Fibroblast of mammary gland (primary cell): Measurements from ENCODE around the gene DNASE1L3.
A peak's percentile ranks its signal among the peaks of the same experiment; 100 is the strongest.
"Not testable (repeated sequence)": the region's sequence is repeated elsewhere in the genome, so short reads cannot be mapped to it uniquely, and the experiment has no call there.

Experiments used
- DNase-seq: peaks from one replicate; pipeline ENCODE4 v3.0.0-alpha.2; 2010; ENCODE audit warnings: low read depth
- H3K4me3 ChIP-seq: 2 replicates; pipeline ENCODE4 v1.5.1; 2011; ENCODE audit warnings: low read depth, mild to moderate bottlenecking, low read length, moderate library complexity; ENCODE audit not compliant: control insufficient read depth
- CTCF ChIP-seq: conservative IDR thresholded peaks from 2 replicates; pipeline ENCODE4 v1.5.1; 2011; ENCODE audit warnings: low read depth, low read length, inconsistent platforms; ENCODE audit not compliant: control insufficient read depth, insufficient read depth

The DNASE1L3 gene

GRCh38 chr3:58235970-58236369 lies 25.2 kb upstream of the DNASE1L3 start:
- no peak overlapping the region for H3K4me3 ChIP-seq
- no peak for TF ChIP-seq CTCF
- no peak for DNase-seq

GRCh38 chr3:58234516-58234931 lies 23.8 kb upstream of the DNASE1L3 start:
- peak; percentile 56 for DNase-seq
- TF ChIP-seq CTCF = no peak

GRCh38 chr3:58231666-58232065 lies 20.9 kb upstream of the DNASE1L3 start:
- H3K4me3 ChIP-seq = no peak overlapping the region
- DNase-seq = no peak
- TF ChIP-seq CTCF = no peak

More at GRCh38 chr3:58234516-58234931, 23.8 kb upstream of the DNASE1L3 start:
- no peak overlapping the region for H3K4me3 ChIP-seq

- no peak for DNase-seq
- no peak for TF ChIP-seq CTCF
- no peak overlapping the region for H3K4me3 ChIP-seq
These were observed 20.2 kb upstream of the DNASE1L3 start for GRCh38 chr3:58230876-58231552.

DNA sequence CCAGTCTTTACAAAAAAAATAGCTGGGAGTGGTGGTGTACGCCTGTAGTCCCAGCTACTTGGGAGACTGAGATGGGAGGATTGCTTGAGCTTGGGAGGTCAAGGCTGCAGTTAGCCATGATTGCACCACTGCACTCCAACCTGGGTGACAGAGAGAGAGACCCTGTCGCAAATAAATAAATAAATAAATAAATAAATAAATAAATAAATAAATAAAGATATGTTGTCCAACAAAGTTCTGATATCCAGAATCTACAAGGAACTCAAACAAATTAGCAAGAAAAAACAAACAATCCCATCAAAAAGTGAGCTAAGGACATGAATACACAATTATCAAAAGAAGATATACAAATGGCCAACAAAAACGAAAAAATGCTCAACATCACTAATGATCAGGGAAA lies 17.2 kb upstream of the DNASE1L3 start:
- H3K4me3 ChIP-seq, DNase-seq: not testable (repeated sequence)

- TF ChIP-seq CTCF = no peak
- no peak for DNase-seq
- H3K4me3 ChIP-seq = no peak overlapping the region
These were observed 13.1 kb upstream of the DNASE1L3 start for GRCh38 chr3:58223855-58224254.

DNA sequence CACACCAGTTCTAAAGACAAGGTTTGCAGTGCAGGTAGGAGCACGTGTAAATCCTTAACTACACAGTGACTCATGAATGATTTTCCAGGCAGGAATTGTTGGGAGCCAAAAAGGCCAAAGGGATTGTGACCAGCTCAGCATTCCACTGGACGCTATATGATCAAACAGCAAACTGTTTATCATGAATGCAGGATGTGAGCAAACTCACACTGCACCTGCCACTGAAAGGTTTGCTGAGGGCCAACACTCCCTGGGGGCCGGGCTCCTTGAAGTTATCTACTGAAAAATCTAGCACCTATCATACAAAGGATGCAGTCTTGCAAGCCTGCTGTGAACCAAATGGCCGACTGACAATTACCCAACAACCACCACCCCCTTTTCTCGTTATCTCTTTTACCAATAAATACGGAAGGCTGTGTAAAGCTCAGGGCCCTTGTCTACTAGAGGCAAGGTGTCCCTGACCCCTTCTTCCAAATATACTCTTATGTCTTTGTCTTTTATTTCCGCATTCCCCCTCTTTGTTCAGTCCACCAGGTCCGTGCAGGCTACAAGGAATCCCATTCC lies 11.5 kb upstream of the DNASE1L3 start:
- H3K4me3 ChIP-seq = no peak overlapping the region
- no peak for TF ChIP-seq CTCF
- no peak for DNase-seq
